HepG2 (cell line): Measurements from ENCODE around the gene SIK3. TPM values are rescaled to one million over a fixed set of nuclear protein-coding genes. Genes with fewer than 3 reads are reported as not detected.
A peak's percentile ranks its signal among the peaks of the same experiment; 100 is the strongest.

Source experiments
- E2F1 ChIP-seq: sonication (generic); formaldehyde crosslinking; IDR thresholded peaks from 2 replicates; pipeline ENCODE4 v1.5.0; 2020; ENCODE audit warnings: missing genetic modification reagents
- FOXK1 ChIP-seq: sonication (generic); formaldehyde crosslinking; IDR thresholded peaks from 2 replicates; pipeline ENCODE4 v1.4.0; 2020; ENCODE audit warnings: low read depth, missing genetic modification reagents, borderline replicate concordance
- MED13 ChIP-seq: sonication (generic); formaldehyde crosslinking; IDR thresholded peaks from 2 replicates; pipeline ENCODE4 v1.5.0; 2020; ENCODE audit warnings: missing genetic modification reagents
- RAD51 ChIP-seq: fragments of 450-650 bp; IDR thresholded peaks from 2 replicates; pipeline ENCODE4 v1.6.1; 2016; ENCODE audit warnings: borderline replicate concordance
- RBAK ChIP-seq: sonication (generic); formaldehyde crosslinking; IDR thresholded peaks from 2 replicates; pipeline ENCODE4 v1.5.1; 2020; ENCODE audit warnings: mild to moderate bottlenecking, missing genetic modification reagents
- RBFOX2 ChIP-seq: fragments of 200-400 bp; formaldehyde crosslinking; IDR thresholded peaks from 2 replicates; pipeline ENCODE4 v1.6.1; 2017; ENCODE audit warnings: low read depth, mild to moderate bottlenecking, low read length
- SETDB1 ChIP-seq: sonication (generic); formaldehyde crosslinking; IDR thresholded peaks from 2 replicates; pipeline ENCODE4 v1.5.1; 2020; ENCODE audit warnings: missing genetic modification reagents, mild to moderate bottlenecking, borderline replicate concordance
- SRF ChIP-seq: IDR thresholded peaks from 2 replicates; pipeline ENCODE4 v1.6.1; 2011; ENCODE audit warnings: mild to moderate bottlenecking, low read depth, low read length, moderate library complexity
- ZBTB8A ChIP-seq: sonication (generic); formaldehyde crosslinking; IDR thresholded peaks from 2 replicates; pipeline ENCODE4 v1.4.0; 2020; ENCODE audit warnings: mild to moderate bottlenecking, low read depth, missing genetic modification reagents, borderline replicate concordance
- ZFP36L1 ChIP-seq: sonication (generic); formaldehyde crosslinking; IDR thresholded peaks from 2 replicates; pipeline ENCODE4 v1.8.0; 2022; ENCODE audit warnings: mild to moderate bottlenecking, missing genetic modification reagents, moderate library complexity
- ZFP82 ChIP-seq: sonication (generic); formaldehyde crosslinking; IDR thresholded peaks from 2 replicates; pipeline ENCODE4 v1.5.1; 2020; ENCODE audit warnings: mild to moderate bottlenecking, missing genetic modification reagents, borderline replicate concordance
- ZNF326 ChIP-seq: sonication (generic); formaldehyde crosslinking; IDR thresholded peaks from 2 replicates; pipeline ENCODE4 v1.4.0; 2020; ENCODE audit warnings: missing genetic modification reagents, borderline replicate concordance
- ZNF501 ChIP-seq: sonication (generic); formaldehyde crosslinking; IDR thresholded peaks from 2 replicates; pipeline ENCODE4 v1.5.1; 2020; ENCODE audit warnings: mild to moderate bottlenecking, moderate library complexity, missing genetic modification reagents
- ZNF580 ChIP-seq: IDR thresholded peaks from 2 replicates; pipeline ENCODE4 v1.6.1; 2016; ENCODE audit warnings: low read depth, borderline replicate concordance
- ZNF607 ChIP-seq: sonication (generic); formaldehyde crosslinking; IDR thresholded peaks from 2 replicates; pipeline ENCODE4 v1.5.1; 2020; ENCODE audit warnings: missing genetic modification reagents, mild to moderate bottlenecking, borderline replicate concordance
- ZNF816 ChIP-seq: sonication (generic); formaldehyde crosslinking; IDR thresholded peaks from 2 replicates; pipeline ENCODE4 v1.8.0; 2022; ENCODE audit warnings: missing genetic modification reagents, mild to moderate bottlenecking, borderline replicate concordance
- ZSCAN21 ChIP-seq: sonication (generic); formaldehyde crosslinking; IDR thresholded peaks from 2 replicates; pipeline ENCODE4 v1.8.0; 2022; ENCODE audit warnings: mild to moderate bottlenecking, missing genetic modification reagents, moderate library complexity, borderline replicate concordance
- ZSCAN9 ChIP-seq: IDR thresholded peaks from 2 replicates; pipeline ENCODE4 v1.6.1; 2016; ENCODE audit warnings: borderline replicate concordance
- polyA plus RNA-seq, 8 experiments: library from polyadenylated mRNA; depleted of rRNA in 3 of 8; stranded (reverse) in 7 of 8; unstranded in 1 of 8; fragments of >200 nt; fragmentation: Illumina TruSeq in 4 of 8; extraction: Trizol in 4 of 8; gene quantifications; 2 replicates each; pipeline versions ENCODE4 v1.2.1 to v1.2.3, GENCODE V29; 2011 to 2016; ENCODE audit warnings: low read depth in 4 of 8, missing spikeins in 1 of 8, mixed read lengths in 1 of 8; ENCODE audit not compliant: insufficient read depth in 1 of 8
- total RNA-seq, 5 experiments: library from RNA; depleted of rRNA; stranded (reverse); fragments of >200 nt; fragmentation: Illumina TruSeq; extraction: Trizol; gene quantifications; 2 replicates each; pipeline ENCODE4 v1.2.3, GENCODE V29; 2016; ENCODE audit warnings: low read depth in 1 of 5
- TF ChIP-seq, protein P1 (sequence below): IDR thresholded peaks from 2 replicates; pipeline ENCODE4 v1.6.1; 2016; ENCODE audit warnings: control low read depth
- TF ChIP-seq, protein P2 (sequence below): sonication (generic); formaldehyde crosslinking; IDR thresholded peaks from 2 replicates; pipeline ENCODE4 v1.9.0; 2021; ENCODE audit warnings: missing genetic modification reagents, borderline replicate concordance

The SIK3 gene
- total and polyA plus RNA-seq, 2 of the 13 experiments (the other 11 are each of a cell fraction or from before 2014, with no cell fraction given) = 5.7 to 9.8 TPM

DNA sequence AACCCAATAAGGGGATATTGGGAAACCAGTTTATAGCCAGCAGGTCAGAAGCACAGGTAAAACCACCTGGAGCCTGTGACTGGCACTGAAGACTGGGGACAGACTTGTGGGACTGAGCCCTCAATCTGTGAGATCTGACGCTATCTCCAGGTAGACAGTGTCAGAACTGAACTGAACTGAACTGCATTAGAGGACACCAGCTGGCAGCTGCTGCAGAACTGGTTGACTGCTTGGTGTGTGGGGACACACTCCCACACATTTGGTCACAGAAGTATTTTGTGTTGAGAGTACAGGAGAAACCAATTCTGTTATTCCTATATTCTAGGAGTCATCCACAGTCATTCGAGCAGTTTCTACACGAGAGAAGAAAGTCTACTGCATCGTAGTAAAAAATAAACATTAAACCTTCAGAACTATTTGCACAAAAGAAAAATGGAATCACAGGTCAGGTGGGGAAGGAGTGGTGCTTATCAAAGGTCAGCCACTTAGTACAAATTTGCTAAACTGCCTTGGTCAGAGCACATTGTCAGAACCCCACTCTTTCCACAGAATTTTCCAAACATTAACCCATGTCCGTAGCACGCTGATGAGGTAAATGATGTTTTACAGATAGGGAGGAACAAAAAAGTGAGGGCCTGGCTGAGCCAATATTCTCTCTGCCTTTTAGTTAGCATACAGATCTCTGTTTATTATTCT lies 77.2 kb downstream of the SIK3 start (continued):
- TF ChIP-seq RBFOX2 (no peak), ZBTB8A (no peak), SETDB1 (CRISPR knock-in tag) (no peak), ZNF607 (CRISPR knock-in tag) (0 out of 2 replicates have a peak, but pooled peaks have one; percentile 28), ZSCAN21 (CRISPR knock-in tag) (no peak), ZSCAN9 (CRISPR knock-in tag) (0 out of 2 replicates have a peak, but pooled peaks have one; percentile 21), RAD51 (no peak), SRF (no peak), RBAK (CRISPR knock-in tag) (no peak), ZFP82 (CRISPR knock-in tag) (no peak), E2F1 (CRISPR knock-in tag) (no peak), ZNF326 (no peak), ZNF501 (CRISPR knock-in tag) (no peak), ZFP36L1 (CRISPR knock-in tag) (no peak), FOXK1 (CRISPR knock-in tag) (no peak), ZNF580 (CRISPR knock-in tag) (no peak), ZNF816 (CRISPR knock-in tag) (peak; percentile 62; the same call in 1 of the 2 replicates), MED13 (CRISPR knock-in tag) (no peak)
- TF ChIP-seq, protein P1, sequence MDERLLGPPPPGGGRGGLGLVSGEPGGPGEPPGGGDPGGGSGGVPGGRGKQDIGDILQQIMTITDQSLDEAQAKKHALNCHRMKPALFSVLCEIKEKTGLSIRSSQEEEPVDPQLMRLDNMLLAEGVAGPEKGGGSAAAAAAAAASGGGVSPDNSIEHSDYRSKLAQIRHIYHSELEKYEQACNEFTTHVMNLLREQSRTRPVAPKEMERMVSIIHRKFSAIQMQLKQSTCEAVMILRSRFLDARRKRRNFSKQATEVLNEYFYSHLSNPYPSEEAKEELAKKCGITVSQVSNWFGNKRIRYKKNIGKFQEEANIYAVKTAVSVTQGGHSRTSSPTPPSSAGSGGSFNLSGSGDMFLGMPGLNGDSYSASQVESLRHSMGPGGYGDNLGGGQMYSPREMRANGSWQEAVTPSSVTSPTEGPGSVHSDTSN (CRISPR knock-in tag) = no peak
- TF ChIP-seq, protein P2, sequence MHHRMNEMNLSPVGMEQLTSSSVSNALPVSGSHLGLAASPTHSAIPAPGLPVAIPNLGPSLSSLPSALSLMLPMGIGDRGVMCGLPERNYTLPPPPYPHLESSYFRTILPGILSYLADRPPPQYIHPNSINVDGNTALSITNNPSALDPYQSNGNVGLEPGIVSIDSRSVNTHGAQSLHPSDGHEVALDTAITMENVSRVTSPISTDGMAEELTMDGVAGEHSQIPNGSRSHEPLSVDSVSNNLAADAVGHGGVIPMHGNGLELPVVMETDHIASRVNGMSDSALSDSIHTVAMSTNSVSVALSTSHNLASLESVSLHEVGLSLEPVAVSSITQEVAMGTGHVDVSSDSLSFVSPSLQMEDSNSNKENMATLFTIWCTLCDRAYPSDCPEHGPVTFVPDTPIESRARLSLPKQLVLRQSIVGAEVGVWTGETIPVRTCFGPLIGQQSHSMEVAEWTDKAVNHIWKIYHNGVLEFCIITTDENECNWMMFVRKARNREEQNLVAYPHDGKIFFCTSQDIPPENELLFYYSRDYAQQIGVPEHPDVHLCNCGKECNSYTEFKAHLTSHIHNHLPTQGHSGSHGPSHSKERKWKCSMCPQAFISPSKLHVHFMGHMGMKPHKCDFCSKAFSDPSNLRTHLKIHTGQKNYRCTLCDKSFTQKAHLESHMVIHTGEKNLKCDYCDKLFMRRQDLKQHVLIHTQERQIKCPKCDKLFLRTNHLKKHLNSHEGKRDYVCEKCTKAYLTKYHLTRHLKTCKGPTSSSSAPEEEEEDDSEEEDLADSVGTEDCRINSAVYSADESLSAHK (CRISPR knock-in tag) = no peak
